Right kidney (tissue), 1 donor: ENCODE data around the gene SEMA4C.
A peak's percentile ranks its signal among the peaks of the same experiment; 100 is the strongest.

Experiments
- DNase-seq: peaks from one replicate; pipeline ENCODE4 v3.0.0-alpha.2; 2016

The SEMA4C gene

DNA sequence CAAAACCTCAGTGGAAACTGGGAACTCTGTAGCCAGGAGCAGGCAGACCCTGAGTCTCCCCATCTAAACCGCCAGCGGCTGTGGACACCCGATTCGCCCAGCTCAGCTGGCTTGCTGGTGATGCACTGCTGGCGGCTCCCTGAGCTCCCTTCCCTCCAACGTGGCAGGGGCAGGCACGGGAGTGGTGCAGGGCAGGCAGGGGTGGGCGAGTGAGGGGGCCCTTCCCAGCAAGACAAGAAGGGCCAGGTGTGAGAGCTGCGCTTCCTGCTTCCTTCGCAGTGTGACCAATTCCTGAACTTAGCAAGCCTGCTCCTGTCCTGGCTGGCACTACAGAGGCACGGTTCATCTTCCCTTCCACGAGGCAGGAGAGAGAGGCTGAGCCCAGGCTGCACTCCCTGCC is 12.3 kb upstream of the SEMA4C start:
- DNase-seq, result no peak

- DNase-seq, result no peak
Measured at GRCh38 chr2:96881349-96882195, 11.7 kb upstream of the SEMA4C start.

GRCh38 chr2:96880891-96881273 is 11.0 kb upstream of the SEMA4C start:
- DNase-seq, result no peak

GRCh38 chr2:96879545-96880040 is 9.7 kb upstream of the SEMA4C start:
- DNase-seq, result no peak

- DNase-seq, result no peak
Measured at GRCh38 chr2:96878796-96879544, 9.1 kb upstream of the SEMA4C start.

DNA sequence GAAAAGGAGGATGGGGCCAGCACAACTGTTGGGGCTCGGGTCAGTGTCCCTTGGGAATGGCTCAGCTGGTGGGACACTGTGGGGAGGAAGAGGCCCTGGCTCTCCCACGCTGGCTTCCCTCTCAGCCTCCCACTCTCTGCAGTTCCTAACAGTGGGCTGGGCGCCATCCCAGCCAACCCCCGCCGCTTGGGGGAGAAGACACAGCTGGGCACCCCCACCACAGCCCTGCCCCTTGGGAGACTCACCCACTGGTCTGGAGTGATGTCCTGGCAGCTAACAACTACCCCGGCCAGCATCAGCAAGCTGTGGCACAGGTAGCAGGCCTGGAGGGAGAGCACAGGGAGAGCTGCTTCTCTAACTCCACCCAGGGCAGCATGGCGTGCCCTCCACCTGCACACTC is 8.3 kb upstream of the SEMA4C start:
- DNase-seq, result no peak

DNA sequence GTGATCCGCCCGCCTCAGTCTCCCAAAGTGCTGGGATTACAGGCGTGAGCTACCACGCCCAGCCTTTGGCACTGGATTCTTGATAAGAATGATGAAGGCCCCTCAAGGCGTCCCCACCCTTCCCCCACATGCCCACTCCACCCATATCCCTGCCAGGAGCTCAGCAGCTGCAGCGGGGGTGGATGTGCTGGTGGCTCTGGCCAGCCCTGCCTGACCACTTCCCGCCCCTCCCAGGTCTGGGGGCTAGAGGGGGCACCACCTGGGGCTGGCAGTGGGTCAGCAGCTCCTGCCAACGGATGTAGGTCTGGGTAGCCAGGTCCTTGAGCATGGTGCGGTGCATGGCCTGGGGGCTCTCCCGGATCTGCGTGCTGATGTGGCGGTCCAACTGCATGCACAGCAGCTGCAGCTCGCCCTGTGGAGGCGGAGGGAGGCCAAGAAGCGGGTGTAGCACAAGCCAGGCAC is 7.8 kb upstream of the SEMA4C start:
- DNase-seq, result no peak

GRCh38 chr2:96877042-96877451 is 7.2 kb upstream of the SEMA4C start:
- no peak for DNase-seq

- no peak for DNase-seq
Measured at GRCh38 chr2:96876269-96877041, 6.6 kb upstream of the SEMA4C start.

- no peak for DNase-seq
Measured at GRCh38 chr2:96875498-96876268, 5.8 kb upstream of the SEMA4C start.

- DNase-seq, result no peak
Measured at GRCh38 chr2:96874198-96874831, 4.4 kb upstream of the SEMA4C start.

DNA sequence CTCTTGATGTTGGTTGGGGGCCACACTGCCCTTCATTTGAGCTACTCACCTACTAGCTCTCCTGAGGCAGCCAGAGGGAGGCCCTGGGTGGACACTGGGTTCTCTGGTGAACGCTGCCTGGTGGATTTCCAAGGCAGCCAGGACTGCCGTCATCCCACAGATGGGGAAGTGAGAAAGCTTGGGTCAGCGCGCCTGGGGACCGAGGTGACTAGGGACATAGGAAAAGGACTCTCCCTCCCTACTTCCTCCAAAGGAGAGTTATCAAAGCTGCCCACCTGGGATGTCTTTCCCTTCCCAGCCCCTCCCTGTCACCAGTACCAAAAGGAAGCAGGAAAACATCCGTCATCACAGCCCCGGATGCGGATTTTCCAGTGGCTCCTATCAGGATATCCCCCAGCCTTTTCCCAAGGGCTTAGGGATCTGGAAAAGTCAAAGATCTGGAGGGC is 3.8 kb upstream of the SEMA4C start:
- DNase-seq, result no peak

- no peak for DNase-seq
Measured at GRCh38 chr2:96872591-96873349, 2.9 kb upstream of the SEMA4C start.

- DNase-seq, result peak; percentile 76
Measured at GRCh38 chr2:96870626-96871255, 861 bp upstream of the SEMA4C start.

- DNase-seq, result peak; percentile 86
Measured at GRCh38 chr2:96869281-96869821, 529 bp downstream of the SEMA4C start.

GRCh38 chr2:96868555-96869280 is 1.2 kb downstream of the SEMA4C start:
- peak; percentile 89 for DNase-seq

- peak; percentile 75 for DNase-seq
Measured at GRCh38 chr2:96867756-96868554, 1.9 kb downstream of the SEMA4C start.
